K562 (cell line): ENCODE results near the gene TNPO3. TPM values are rescaled to one million over a fixed set of nuclear protein-coding genes. Genes with fewer than 3 reads are reported as not detected.

Experiments
- ATAC-seq: fragments of 200-7000 bp; cut with Tn5 transposase; 3 replicates; pipeline ENCODE4 v1.9.1; 2020; ENCODE audit warnings: moderate library complexity
- BruUV-seq: library from RNA; stranded (reverse); fragments of 400-500 nt; replicated peaks from 2 replicates; lab custom pipeline; 2021; lab: Mats Ljungman, UMichigan
- CTCF ChIA-PET: fragments of 300-600 bp; formaldehyde crosslinking; extraction: SDS; loops from one replicate; lab custom pipeline; 2021; ENCODE audit warnings: low intra/inter-chr PET ratio; lab: Yijun Ruan, JAX
- POLR2A ChIA-PET: fragments of 300-600, 350-650 bp; sonication (Branson Sonifier 250); formaldehyde crosslinking; extraction: SDS; loops from one replicate; lab custom pipeline; 2021; ENCODE audit warnings: antibody characterized with exemption, inconsistent platforms; lab: Yijun Ruan, JAX
- DNase-seq, 4 experiments: peaks; one replicate each; pipeline versions ENCODE4 v3.0.0 to v3.0.0-alpha.2; 2011 to 2018; ENCODE audit warnings: low spot score in 3 of 4, mixed read lengths in 3 of 4; ENCODE audit errors: extremely low read depth in 1 of 4
- FAIRE-seq: peaks from 2 replicates; lab custom pipeline; 2011; peaks lifted over from hg19 to GRCh38; lab: Jason Lieb, UNC
- H2AFZ ChIP-seq: 2 replicates; pipeline ENCODE4 v1.6.0; 2011; ENCODE audit warnings: low read depth, low read length, control low read depth, inconsistent platforms
- H3K27ac ChIP-seq: fragments of 200-600 bp; 3 replicates; pipeline ENCODE4 v1.8.0; 2011; ENCODE audit warnings: low read depth, mild to moderate bottlenecking, control low read depth, inconsistent platforms, low read length, moderate library complexity, mixed read lengths; ENCODE audit errors: extremely low read depth
- H3K27me3 ChIP-seq, 2 experiments: fragments of 300-600 bp in 1 of 2; 2 replicates in 1 of 2; 3 replicates in 1 of 2; pipeline versions ENCODE4 v1.6.0 to v1.8.0; 2011; ENCODE audit warnings: inconsistent platforms in 2 of 2, low read length in 2 of 2, mild to moderate bottlenecking in 1 of 2, mixed read lengths in 1 of 2, moderate library complexity in 1 of 2; ENCODE audit not compliant: control insufficient read depth in 2 of 2, insufficient read depth in 2 of 2
- H3K36me3 ChIP-seq: fragments of 300-600 bp; 3 replicates; pipeline ENCODE4 v1.8.0; 2011; ENCODE audit warnings: mild to moderate bottlenecking, low read length, inconsistent platforms; ENCODE audit not compliant: control insufficient read depth, insufficient read depth
- H3K4me1 ChIP-seq, 2 experiments: fragments of 200-600 bp in 1 of 2; replicated peaks in 1 of 2; 2 replicates in 1 of 2; 3 replicates in 1 of 2; pipeline versions ENCODE4 v1.5.1 to v1.8.0; 2011; ENCODE audit warnings: inconsistent platforms in 2 of 2, low read length in 2 of 2, mild to moderate bottlenecking in 1 of 2, mixed read lengths in 1 of 2, moderate library complexity in 1 of 2; ENCODE audit not compliant: control insufficient read depth in 2 of 2, insufficient read depth in 2 of 2
- H3K4me2 ChIP-seq: 2 replicates; pipeline ENCODE4 v1.6.1; 2011; ENCODE audit warnings: low read length, control low read depth, inconsistent platforms, mixed read lengths; ENCODE audit not compliant: insufficient read depth
- H3K4me3 ChIP-seq: fragments of 200-600 bp; sonication (generic), shearing (Covaris generic); 2 replicates; pipeline ENCODE4 v1.5.1; 2016; ENCODE audit warnings: control low read depth, inconsistent platforms
- H3K79me2 ChIP-seq: fragments of 200-600 bp; 3 replicates; pipeline ENCODE4 v1.8.0; 2011; ENCODE audit warnings: low read length, inconsistent platforms; ENCODE audit not compliant: control insufficient read depth, insufficient read depth
- H3K9ac ChIP-seq, 2 experiments: 2 replicates each; pipeline versions ENCODE4 v1.6.0 to v1.6.1; 2011; ENCODE audit warnings: low read depth in 2 of 2, low read length in 2 of 2, control low read depth in 1 of 2, inconsistent platforms in 1 of 2, mild to moderate bottlenecking in 1 of 2, mixed read lengths in 1 of 2; ENCODE audit not compliant: insufficient read depth in 1 of 2
- H3K9me1 ChIP-seq: one replicate; pipeline ENCODE4 v1.6.0; 2011; ENCODE audit warnings: inconsistent platforms, mild to moderate bottlenecking, low read length, moderate library complexity; ENCODE audit not compliant: control insufficient read depth, insufficient read depth
- H3K9me3 ChIP-seq: replicated peaks from 2 replicates; pipeline ENCODE4 v1.5.1; 2011; ENCODE audit warnings: low read depth, low read length, inconsistent platforms; ENCODE audit not compliant: control insufficient read depth, insufficient read depth
- H4K20me1 ChIP-seq: replicated peaks from 2 replicates; pipeline ENCODE4 v1.6.1; 2011; ENCODE audit warnings: low read length, inconsistent platforms, mixed read lengths; ENCODE audit not compliant: control insufficient read depth, insufficient read depth
- BACH1 ChIP-seq: fragments of 200-800 bp; sonication (Bioruptor generic); IDR thresholded peaks from 2 replicates; pipeline ENCODE4 v1.6.1; 2016; ENCODE audit warnings: missing genetic modification characterization, missing compliant biosample characterization
- ETV1 ChIP-seq: fragments of 450-650 bp; conservative IDR thresholded peaks from 2 replicates; pipeline ENCODE4 v1.6.1; 2016; ENCODE audit warnings: missing genetic modification characterization, control low read depth, low read depth, missing compliant biosample characterization
- HDAC3 ChIP-seq: fragments of 450-650 bp; IDR thresholded peaks from 2 replicates; pipeline ENCODE4 v1.6.1; 2018; ENCODE audit warnings: borderline replicate concordance, mild to moderate bottlenecking, moderate library complexity; ENCODE audit not compliant: partially characterized antibody
- KLF16 ChIP-seq: IDR thresholded peaks from 2 replicates; pipeline ENCODE4 v1.6.1; 2016; ENCODE audit warnings: antibody characterized with exemption
- MEIS2 ChIP-seq: fragments of 450-650 bp; IDR thresholded peaks from 2 replicates; pipeline ENCODE4 v1.6.1; 2014; ENCODE audit warnings: mild to moderate bottlenecking; ENCODE audit not compliant: partially characterized antibody
- NFE2 ChIP-seq: IDR thresholded peaks from 2 replicates; pipeline ENCODE4 v1.6.1; 2014; ENCODE audit warnings: antibody characterized with exemption, low read depth
- NR3C1 ChIP-seq: sonication (generic); formaldehyde crosslinking; IDR thresholded peaks from 2 replicates; pipeline ENCODE4 v1.8.1; 2022; ENCODE audit warnings: missing genetic modification reagents
- RBM25 ChIP-seq: fragments of 200-400 bp; formaldehyde crosslinking; IDR thresholded peaks from 2 replicates; pipeline ENCODE4 v1.6.1; 2018; ENCODE audit warnings: low read length, low read depth, moderate library complexity; ENCODE audit not compliant: severe bottlenecking
- SRSF1 ChIP-seq: fragments of 200-400 bp; formaldehyde crosslinking; IDR thresholded peaks from 2 replicates; pipeline ENCODE4 v1.6.1; 2017; ENCODE audit warnings: mild to moderate bottlenecking, low read depth, low read length, moderate library complexity
- ZFPM2 ChIP-seq: fragments of 250-450 bp; sonication (Bioruptor Pico); IDR thresholded peaks from 2 replicates; pipeline ENCODE4 v1.5.1; 2022; ENCODE audit warnings: mild to moderate bottlenecking
- WGBS: fragments of 100-300 bp; shearing (Covaris generic); methylation state at CpG from one replicate; pipeline ENCODE4 v1.1.6; 2016; ENCODE audit warnings: low coverage, mixed read lengths; ENCODE audit not compliant: insufficient coverage; ENCODE audit errors: missing lambda C conversion rate; 5-methylcytosine and 5-hydroxymethylcytosine counted together
- in situ Hi-C: fragments of 300-500 bp; cut with MboI; formaldehyde crosslinking; loops from 4 replicates; pipeline ENCODE4 v1.15.0; 2018; ENCODE audit warnings: inconsistent platforms, mixed read lengths
- intact Hi-C: fragments of 100-400 bp; cut with micrococcal nuclease; formaldehyde crosslinking; loops from 2 replicates; pipeline ENCODE4 v1.14.2; 2022
- polyA plus RNA-seq, 8 experiments: library from polyadenylated mRNA; depleted of rRNA in 4 of 8; stranded (reverse) in 5 of 8; unstranded in 3 of 8; fragments of >200 nt; fragmentation: Nextera tagmentation in 2 of 8; fragmentation: Illumina TruSeq in 1 of 8; extraction: Ambion mirVana in 2 of 8; extraction: Trizol in 1 of 8; gene quantifications; 2 replicates each; pipeline versions ENCODE4 v1.2.1 to v1.2.3, GENCODE V29; 2011 to 2014; ENCODE audit warnings: inconsistent platforms in 1 of 8, missing spikeins in 1 of 8
- total RNA-seq, 7 experiments: library from RNA; depleted of rRNA in 6 of 7; stranded (reverse); fragments of >200 nt in 6 of 7; fragmentation: Illumina TruSeq in 2 of 7; extraction: Trizol in 2 of 7; gene quantifications; 2 replicates each; pipeline versions ENCODE4 v1.2.1 to v1.2.3, GENCODE V29; 2011 to 2021; ENCODE audit warnings: low replicate concordance in 1 of 7
- TF ChIP-seq, protein P1 (sequence below), 2 experiments: IDR thresholded peaks in 1 of 2; conservative IDR thresholded peaks in 1 of 2; 2 replicates each; pipeline ENCODE4 v1.6.1; 2016; ENCODE audit warnings: low read depth in 2 of 2, mild to moderate bottlenecking in 1 of 2, missing compliant biosample characterization in 1 of 2, missing genetic modification characterization in 1 of 2, moderate library complexity in 1 of 2
- TF ChIP-seq, protein P2 (sequence below): fragments of 450-650 bp; IDR thresholded peaks from 2 replicates; pipeline ENCODE4 v1.6.1; 2017; ENCODE audit warnings: antibody characterized with exemption
- TF ChIP-seq, protein P3 (sequence below): sonication (generic); formaldehyde crosslinking; IDR thresholded peaks from 2 replicates; pipeline ENCODE4 v1.9.0; 2022; ENCODE audit warnings: mild to moderate bottlenecking, missing genetic modification reagents
- TF ChIP-seq, protein P4 (sequence below): fragments of 450-650 bp; IDR thresholded peaks from 2 replicates; pipeline ENCODE4 v1.6.1; 2016

Gene TNPO3
- total and polyA plus RNA-seq, 9 of the 15 experiments (the other 6 are each of a cell fraction or from before 2014, with no cell fraction given), result 35.8 to 125 (median 110) TPM

DNA sequence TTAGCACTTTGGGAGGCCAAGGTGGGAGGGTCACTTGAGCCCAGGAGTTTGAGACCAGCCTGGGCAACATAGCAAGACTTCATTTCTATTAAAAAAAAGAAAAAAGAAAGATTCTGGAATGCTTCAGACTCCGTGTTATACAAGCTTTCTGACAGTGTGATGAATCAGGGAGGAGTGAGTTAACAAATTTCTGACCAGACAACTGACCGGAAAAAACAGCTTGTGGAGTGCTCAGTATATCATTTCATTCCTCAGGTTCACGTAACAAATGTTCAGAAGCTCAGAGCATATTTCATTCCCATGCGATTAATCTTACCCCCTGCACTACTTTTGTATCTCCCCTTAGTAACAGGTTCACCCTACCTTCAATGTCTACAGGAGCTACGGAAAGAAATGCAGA, 28.6 kb upstream of the TNPO3 start:
- Histone ChIP-seq H3K4me1 (peaks cover 0 to 7% of the 10 kb centered on the region in 2 experiments; a peak in 4 of 5 replicates), H3K9me1 (no peaks in the 10 kb centered on the region), H3K27me3 (no peaks in the 10 kb centered on the region), H3K79me2 (no peaks in the 10 kb centered on the region), H3K4me2 (no peak overlapping the region), H3K9me3 (no peaks in the 10 kb centered on the region), H3K4me3 (no peak overlapping the region), H3K27ac (no peak overlapping the region), H3K36me3 (no peaks in the 10 kb centered on the region), H3K9ac (no peak overlapping the region), H2AFZ (peak overlapping the region; percentile 9), H4K20me1 (no peaks in the 10 kb centered on the region)
- ATAC-seq (0 out of 3 replicates have a peak, but pooled peaks have one; percentile 18), FAIRE-seq (peak; percentile 71), DNase-seq (no peak)
- ChIA-PET CTCF (no interaction called here), POLR2A (interaction anchor here (0.6 to 2.7 kb wide), 5 partner anchors 8 to 623 kb away, joined by 3 to 20 read pairs (median 3); no protein-coding TSS in a partner anchor)
- in situ Hi-C loops, result no loop called here
- intact Hi-C loops, result no loop called here
- no TSS peak for BruUV-seq
- 41% methylated on average over 5 of the region's 5 CpGs for WGBS
- TF ChIP-seq BACH1 (tag) (no peak), KLF16 (no peak), NFE2 (peak; percentile 37; the same call in 1 of the 2 replicates), MEIS2 (peak; percentile 67), ZFPM2 (CRISPR knock-in tag) (no peak), NR3C1 (CRISPR knock-in tag) (no peak), ETV1 (tag) (no peak), RBM25 (no peak), SRSF1 (no peak), HDAC3 (no peak)
- TF ChIP-seq, protein P1, sequence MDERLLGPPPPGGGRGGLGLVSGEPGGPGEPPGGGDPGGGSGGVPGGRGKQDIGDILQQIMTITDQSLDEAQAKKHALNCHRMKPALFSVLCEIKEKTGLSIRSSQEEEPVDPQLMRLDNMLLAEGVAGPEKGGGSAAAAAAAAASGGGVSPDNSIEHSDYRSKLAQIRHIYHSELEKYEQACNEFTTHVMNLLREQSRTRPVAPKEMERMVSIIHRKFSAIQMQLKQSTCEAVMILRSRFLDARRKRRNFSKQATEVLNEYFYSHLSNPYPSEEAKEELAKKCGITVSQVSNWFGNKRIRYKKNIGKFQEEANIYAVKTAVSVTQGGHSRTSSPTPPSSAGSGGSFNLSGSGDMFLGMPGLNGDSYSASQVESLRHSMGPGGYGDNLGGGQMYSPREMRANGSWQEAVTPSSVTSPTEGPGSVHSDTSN (CRISPR knock-in tag; IDR thresholded peaks at IDR 0.05; ENCODE audit: low read depth), result no peak
- TF ChIP-seq, protein P1 (tag; conservative IDR thresholded peaks at IDR 0.05; ENCODE audit: low read depth), result peak; percentile 87
- TF ChIP-seq, protein P2, sequence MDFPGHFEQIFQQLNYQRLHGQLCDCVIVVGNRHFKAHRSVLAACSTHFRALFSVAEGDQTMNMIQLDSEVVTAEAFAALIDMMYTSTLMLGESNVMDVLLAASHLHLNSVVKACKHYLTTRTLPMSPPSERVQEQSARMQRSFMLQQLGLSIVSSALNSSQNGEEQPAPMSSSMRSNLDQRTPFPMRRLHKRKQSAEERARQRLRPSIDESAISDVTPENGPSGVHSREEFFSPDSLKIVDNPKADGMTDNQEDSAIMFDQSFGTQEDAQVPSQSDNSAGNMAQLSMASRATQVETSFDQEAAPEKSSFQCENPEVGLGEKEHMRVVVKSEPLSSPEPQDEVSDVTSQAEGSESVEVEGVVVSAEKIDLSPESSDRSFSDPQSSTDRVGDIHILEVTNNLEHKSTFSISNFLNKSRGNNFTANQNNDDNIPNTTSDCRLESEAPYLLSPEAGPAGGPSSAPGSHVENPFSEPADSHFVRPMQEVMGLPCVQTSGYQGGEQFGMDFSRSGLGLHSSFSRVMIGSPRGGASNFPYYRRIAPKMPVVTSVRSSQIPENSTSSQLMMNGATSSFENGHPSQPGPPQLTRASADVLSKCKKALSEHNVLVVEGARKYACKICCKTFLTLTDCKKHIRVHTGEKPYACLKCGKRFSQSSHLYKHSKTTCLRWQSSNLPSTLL, result no peak
- TF ChIP-seq, protein P3, sequence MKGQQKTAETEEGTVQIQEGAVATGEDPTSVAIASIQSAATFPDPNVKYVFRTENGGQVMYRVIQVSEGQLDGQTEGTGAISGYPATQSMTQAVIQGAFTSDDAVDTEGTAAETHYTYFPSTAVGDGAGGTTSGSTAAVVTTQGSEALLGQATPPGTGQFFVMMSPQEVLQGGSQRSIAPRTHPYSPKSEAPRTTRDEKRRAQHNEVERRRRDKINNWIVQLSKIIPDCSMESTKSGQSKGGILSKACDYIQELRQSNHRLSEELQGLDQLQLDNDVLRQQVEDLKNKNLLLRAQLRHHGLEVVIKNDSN (CRISPR knock-in tag), result no peak
- TF ChIP-seq, protein P4, sequence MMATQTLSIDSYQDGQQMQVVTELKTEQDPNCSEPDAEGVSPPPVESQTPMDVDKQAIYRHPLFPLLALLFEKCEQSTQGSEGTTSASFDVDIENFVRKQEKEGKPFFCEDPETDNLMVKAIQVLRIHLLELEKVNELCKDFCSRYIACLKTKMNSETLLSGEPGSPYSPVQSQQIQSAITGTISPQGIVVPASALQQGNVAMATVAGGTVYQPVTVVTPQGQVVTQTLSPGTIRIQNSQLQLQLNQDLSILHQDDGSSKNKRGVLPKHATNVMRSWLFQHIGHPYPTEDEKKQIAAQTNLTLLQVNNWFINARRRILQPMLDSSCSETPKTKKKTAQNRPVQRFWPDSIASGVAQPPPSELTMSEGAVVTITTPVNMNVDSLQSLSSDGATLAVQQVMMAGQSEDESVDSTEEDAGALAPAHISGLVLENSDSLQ, result peak; percentile 44; the same call in 1 of the 2 replicates
